GM19238 (cell line): ENCODE data around the gene ART1.

ENCODE experiments used
- DNase-seq: peaks from one replicate; pipeline ENCODE4 v3.0.0; 2011; ENCODE audit warnings: low spot score; ENCODE audit not compliant: insufficient read length

ART1 gene

DNA sequence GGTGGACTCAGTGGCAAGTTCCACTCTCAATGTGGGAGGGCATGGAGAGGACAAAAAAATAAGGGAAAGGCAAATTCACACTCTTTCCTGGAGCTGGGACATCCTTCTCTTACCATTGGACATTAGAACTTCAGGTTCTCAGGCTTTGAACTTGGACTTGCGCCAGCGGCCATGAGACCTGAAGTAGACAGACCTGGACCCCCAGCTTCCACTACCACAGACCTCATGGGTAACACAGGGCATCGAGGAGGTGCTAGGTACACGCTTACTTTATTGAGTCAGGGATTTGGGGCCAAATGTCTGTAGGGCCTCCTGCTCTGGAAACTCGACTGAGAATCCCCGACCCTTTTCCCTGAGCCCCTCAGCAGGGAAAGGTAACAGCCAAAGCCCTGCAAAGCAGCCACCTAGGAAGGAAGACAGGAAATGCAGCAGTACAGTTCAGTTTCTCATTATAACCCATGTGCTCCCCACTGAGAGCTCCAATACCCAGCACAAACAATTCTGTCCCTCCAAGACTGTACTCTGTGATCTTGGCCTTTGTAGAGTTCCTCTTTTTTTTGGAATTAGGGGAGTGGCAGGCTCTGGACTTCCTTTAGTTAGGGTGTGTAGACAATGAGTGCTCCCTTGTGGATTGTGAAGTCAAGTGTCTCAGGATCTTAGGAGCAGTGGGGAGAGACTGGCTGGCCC lies 20.6 kb downstream of the ART1 start:
- DNase-seq = no peak

DNA sequence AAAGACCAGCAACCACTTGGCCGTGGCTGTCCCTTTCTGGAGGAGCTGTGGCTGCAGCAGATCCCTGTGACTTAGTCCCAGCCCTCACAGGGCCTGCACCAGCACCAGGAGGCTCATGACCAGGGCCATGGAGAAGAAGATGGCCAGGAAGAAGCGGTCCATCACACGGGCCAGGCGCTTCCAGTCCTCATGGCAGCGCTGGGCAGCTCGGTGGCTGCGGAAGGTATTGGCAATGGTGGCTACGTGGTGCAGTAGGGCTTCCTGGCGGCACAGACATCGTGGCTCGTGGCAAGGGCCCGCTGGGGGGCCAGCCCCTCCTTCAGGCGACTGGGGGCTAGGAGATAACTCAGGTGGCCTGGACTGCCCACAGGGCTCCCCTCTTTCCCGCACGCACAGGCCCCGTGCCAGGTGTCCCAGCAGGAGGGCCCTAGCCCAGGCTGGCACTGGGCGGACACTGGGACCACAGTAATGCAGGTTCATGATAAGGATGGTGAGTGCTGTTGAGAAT lies 21.1 kb downstream of the ART1 start:
- DNase-seq = no peak

DNA sequence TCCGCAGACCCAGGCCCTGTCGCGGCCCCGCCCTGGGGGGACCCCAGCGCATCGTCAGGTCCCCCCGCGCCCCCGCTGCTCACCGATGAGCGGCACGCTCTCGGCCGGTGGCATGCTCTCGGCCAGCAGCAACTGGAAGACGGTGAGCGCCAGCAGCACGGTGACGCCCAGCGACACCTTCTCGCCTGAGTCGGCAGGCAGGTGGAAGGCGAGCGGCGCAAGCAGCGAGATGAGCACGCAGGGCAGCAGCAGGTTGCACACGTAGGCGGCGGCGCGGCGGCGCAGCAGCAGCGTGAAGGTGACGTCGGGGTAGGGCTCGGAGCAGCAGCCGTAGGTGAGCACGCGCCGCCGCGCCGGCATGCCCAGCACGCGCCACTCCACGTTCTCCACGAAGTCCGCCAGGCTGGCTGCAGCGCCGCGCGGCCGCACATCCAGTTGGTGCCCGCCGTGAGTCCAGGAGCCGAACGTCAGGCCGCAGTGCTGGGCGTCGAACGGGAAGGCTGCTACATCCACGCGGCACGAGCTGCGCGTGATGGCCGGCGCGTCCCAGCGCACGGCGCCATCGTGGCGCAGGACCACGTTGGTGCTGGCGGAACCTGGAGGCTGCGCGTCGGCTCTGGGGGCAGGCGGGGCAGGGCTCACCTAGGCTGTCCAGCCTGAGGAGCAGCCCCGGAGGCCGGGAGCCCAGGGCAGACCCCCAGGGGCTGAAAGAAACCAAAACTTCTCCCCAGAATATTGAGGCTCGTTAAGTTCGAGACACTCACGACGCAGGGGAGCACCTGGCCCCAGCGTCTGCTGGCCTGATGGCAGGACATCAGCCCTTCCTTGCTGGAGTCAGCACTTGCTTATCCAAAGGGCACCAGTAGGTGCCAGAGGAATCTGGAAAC lies 22.5 kb downstream of the ART1 start:
- no peak for DNase-seq

DNA sequence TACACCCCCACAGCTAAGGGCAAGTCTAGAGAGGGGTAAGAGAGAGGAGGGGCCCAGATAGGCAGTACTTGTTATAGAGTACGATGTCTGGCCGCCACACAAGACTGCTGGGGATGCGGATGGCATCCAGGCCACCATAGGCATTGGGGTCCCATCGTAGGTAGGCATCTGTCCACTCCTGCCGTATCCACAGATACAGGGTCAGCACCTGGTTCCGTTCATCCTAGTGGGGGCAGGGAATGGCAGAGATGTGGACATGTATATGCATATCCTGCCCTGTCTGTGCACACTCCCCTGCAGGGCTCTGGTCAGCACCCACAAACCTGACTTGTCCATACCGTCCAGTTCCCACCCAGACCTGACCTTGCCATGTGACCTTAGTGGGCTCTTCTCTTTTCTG lies 24.2 kb downstream of the ART1 start:
- no peak for DNase-seq

DNA sequence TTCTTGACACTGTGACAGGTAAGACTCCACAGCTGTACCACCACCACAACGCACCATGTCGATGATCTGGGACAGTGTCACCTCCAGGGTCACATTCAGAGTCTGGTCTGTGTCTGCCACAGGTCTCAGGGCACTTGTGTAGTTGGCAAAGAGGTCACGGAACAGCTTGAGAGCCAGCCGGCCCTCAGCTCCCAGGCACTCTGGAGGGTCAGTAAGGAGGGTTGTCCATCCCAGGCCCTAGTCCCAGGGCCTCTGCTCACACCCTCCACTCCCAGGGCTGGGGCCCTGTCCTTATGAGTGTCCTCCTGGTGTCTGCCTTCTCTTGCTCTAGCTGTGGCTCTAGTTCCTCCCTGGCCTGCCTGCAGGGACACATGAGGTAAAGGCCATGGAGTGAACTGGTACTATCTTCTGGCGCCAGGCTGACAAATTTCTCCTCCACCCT lies 24.8 kb downstream of the ART1 start:
- no peak for DNase-seq

DNA sequence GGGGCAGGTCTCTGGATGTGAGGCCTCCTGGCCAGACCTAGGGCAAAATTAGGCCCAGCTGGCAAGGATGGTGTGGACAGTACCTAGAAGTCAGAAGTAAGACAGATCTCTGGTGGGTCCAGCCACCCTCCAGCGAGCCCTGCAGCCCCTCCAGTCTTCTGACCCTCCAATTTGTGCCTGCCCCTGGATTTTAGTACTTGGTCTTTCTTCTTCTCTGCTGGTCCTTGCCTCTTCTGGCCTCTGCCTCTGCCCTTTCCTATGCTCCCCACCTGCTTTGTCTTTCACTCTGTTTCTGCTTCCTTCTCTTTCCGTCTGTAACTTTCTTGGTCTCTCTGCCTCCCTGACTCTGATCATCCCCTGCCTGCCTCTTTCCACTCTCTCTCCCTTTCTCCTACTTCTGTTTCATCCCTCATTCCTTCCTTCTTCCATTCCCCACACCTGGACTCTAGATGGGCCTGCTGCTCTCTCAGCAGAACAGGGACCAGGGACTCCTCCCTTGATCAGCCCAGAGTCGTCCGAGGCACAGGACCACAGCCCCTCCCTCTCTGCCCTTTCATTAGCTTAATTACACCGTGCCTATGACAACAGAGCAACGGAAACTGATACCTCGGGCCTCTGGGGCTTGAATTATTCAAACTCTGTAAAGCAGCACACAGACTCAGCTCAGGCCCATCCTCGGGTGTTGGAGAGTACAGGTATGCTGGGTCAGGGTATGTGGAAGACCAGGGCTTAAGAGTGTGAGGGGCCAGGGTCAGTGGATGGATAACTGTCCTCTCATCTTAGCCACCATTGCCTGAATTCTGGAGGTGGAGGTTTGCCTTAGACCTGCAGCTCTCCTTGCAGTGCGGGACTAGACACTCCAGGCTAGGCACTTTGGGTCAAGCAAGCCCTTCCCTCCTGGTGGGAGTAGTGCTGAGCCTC lies 26.7 kb downstream of the ART1 start, which contains the start of gene CHRNA10:
Gene CHRNA10 (minus strand): TSS at position 51 of the 921 bp plus-strand sequence. CDS start 72 bp downstream, outside the sequence.
- no peak for DNase-seq

DNA sequence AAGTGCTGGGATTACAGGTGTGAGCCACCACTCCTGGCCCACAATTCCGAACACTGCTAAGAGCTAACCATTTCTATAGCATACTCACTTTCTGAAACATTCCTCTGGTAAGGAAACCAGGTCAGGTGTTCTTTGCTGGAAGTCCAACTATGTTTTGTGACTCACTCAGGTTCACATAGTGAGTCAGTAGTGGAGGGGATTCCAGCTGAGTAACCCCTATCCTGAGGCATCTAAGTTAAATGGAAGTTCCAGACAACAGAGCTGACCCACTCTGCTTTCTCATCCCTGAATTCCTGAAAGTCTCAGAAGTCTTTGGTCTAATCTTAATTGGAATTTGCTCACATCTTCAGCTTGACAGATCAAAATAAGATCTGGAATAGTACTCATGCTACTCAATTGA lies 29.3 kb downstream of the ART1 start:
- DNase-seq = no peak

- no peak for DNase-seq
These were observed 31.0 kb downstream of the ART1 start for GRCh38 chr11:3675971-3676370.

DNA sequence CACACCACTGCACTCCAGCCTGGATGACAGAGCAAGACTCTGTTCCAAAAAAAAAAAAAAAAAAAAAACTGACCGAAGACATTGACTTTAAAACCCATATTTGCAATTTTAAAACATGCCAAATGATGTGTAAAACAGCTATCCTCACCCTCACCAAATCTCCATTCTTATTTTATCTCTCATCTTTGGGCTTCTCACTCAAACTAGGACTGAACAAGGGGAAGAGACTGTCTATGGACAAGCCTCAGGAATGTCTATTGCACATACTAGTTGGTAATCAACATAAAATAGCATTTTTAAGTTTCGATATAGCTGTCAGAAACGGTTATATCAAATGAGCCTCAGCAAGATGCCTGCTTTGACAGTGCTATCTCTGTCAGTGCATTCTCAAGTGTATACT lies 34.1 kb downstream of the ART1 start:
- no peak for DNase-seq

GRCh38 chr11:3683039-3683438 lies 38.1 kb downstream of the ART1 start:
- no peak for DNase-seq

DNA sequence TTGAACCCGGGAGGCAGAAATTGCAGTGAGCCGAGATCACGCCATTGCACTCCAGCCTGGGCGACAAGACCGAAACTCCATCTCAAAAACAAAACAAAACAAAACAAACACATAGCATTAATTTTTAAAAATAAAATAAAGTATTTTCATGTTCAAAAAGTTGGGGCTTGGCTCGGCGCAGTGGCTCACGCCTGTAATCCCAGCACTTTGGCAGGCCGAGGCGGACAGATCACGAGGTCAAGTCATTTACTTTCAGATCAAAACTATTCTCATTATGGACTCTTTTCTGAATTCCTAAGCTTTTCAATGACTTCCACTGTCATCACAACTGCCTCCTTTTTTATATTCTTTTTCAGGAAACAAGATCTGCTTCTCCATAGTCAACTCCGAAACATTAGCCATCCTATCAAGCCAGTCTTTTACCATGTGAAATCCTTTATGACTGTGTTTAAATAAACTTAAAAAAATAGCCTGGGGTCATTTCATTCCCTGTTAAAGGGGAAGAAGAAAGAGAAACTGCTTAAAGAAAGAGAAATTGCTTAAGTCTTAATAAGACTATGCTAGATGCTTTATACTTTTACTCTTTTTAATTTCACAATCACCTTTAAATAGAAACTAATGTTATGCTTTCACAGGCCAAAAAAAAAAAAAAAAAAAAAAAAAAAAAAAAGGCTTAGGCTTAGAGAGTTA lies 39.3 kb downstream of the ART1 start:
- no peak for DNase-seq

DNA sequence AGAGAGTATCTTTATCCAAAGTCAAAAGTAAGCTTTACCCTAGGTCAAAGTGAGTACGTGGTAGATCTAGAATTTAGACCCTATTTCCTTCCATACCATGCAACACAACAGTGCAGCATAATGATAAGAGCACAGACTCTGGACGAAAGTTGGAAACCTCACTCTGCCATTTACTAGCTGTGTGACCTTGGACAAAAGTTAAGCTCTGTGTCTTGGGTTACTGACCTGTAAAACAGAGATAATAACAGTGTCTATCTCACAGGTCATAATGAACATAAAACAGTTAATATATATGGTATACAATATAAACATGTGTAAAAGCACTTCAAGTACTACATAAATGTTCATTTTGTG lies 39.9 kb downstream of the ART1 start:
- no peak for DNase-seq

- no peak for DNase-seq
These were observed 41.0 kb downstream of the ART1 start for GRCh38 chr11:3685923-3686322.

GRCh38 chr11:3686751-3687150 lies 41.8 kb downstream of the ART1 start:
- no peak for DNase-seq

- DNase-seq = no peak
These were observed 55.5 kb downstream of the ART1 start for GRCh38 chr11:3700410-3700809.

DNA sequence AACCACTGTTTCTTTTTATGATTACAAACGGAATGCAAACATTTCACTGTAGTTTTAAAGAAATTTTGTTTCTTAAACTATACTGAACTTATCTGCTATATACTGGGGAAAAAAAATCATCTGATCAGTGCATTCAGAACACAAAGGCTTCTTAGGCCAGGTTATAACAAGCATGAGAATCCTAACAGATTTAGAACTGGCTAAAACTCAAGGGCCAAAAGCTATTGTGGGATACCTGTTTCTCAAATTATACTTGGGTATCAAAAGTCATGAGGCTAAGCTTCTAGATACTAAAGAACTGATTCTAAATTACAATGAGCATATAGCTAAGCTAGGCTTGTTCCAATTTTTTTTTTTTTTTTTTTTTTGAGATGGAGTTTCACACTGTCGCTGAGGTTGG lies 56.0 kb downstream of the ART1 start:
- DNase-seq = no peak

DNA sequence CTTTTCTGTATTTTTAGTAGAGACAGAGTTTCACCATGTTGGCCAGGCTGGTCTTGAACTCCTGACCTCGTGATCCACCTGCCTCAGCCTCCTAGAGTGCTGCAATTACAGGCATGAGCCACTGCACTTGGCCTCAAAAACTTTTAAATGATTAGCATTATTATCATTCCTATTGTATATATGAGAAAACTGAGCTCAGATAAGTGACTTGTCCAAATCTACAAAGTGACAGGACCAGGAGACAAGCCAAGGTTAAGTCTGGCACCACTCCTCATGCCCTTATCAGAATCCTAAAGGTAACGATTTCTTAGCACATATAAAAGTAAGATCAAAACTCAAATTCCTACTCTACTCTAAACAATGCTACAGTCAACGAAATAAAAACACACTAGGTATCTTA lies 58.5 kb downstream of the ART1 start:
- no peak for DNase-seq

GRCh38 chr11:3707176-3707575 lies 62.2 kb downstream of the ART1 start:
- no peak for DNase-seq

DNA sequence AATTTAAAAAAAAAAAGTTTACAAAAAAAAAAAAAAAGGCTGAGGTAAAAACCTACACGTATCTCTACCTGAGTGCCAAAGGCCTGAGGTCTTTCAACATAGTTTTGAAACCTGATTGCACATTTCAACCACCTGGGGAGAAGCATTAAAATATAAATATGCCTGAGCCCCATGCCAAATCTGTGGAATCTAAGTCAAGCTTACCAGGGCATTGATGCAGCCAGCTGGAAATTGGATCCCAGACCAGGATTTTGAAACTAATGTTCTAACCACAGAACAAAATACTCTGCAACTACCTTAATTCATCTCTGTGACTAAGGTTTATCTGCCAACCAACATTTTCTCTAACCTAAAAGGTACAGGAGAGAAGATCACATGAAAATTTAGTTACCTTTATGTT lies 65.0 kb downstream of the ART1 start:
- DNase-seq = no peak

- DNase-seq = no peak
These were observed 65.7 kb downstream of the ART1 start for GRCh38 chr11:3710485-3711259.
